HL-60 (cell line): ENCODE measurements around the gene STARD9.
"Not testable (repeated sequence)": the region's sequence is repeated elsewhere in the genome, so short reads cannot be mapped to it uniquely, and the experiment has no call there.

Experiments
- DNase-seq, 2 experiments: peaks; one replicate each; pipeline ENCODE4 v3.0.0-alpha.2; 2010 to 2020; ENCODE audit warnings: low read depth in 1 of 2, low spot score in 1 of 2
- H3K27ac ChIP-seq: fragments of 250-450 bp; sonication (Bioruptor Pico); replicated peaks from 2 replicates; pipeline ENCODE4 v1.5.1; 2020; ENCODE audit warnings: mild to moderate bottlenecking, moderate library complexity
- H3K27me3 ChIP-seq: fragments of 250-450 bp; sonication (Bioruptor Pico); 2 replicates; pipeline ENCODE4 v1.5.1; 2021; ENCODE audit warnings: mild to moderate bottlenecking, moderate library complexity; ENCODE audit not compliant: insufficient read depth, poor library complexity, severe bottlenecking
- H3K4me3 ChIP-seq: replicated peaks from 2 replicates; pipeline ENCODE4 v1.5.1; 2011; ENCODE audit warnings: mild to moderate bottlenecking, control low read depth, low read length; ENCODE audit not compliant: insufficient read depth
- GABPA ChIP-seq: IDR thresholded peaks from 2 replicates; pipeline ENCODE4 v1.6.1; 2012; ENCODE audit warnings: low read depth
- POLR2AphosphoS5 ChIP-seq: IDR thresholded peaks from 2 replicates; pipeline ENCODE4 v1.6.1; 2012; ENCODE audit warnings: low read depth
- SPI1 ChIP-seq: IDR thresholded peaks from 2 replicates; pipeline ENCODE4 v1.6.1; 2012; ENCODE audit warnings: low read depth, mild to moderate bottlenecking, borderline replicate concordance
- TF ChIP-seq, protein P1 (sequence below): IDR thresholded peaks from 2 replicates; pipeline ENCODE4 v1.6.1; 2012; ENCODE audit warnings: low read depth; ENCODE audit not compliant: insufficient replicate concordance
- TF ChIP-seq, protein P2 (sequence below): IDR thresholded peaks from one replicate; pipeline ENCODE4 v1.5.1; 2011; ENCODE audit warnings: low read length, control low read depth, inconsistent platforms; ENCODE audit not compliant: insufficient read depth

The STARD9 gene

DNA sequence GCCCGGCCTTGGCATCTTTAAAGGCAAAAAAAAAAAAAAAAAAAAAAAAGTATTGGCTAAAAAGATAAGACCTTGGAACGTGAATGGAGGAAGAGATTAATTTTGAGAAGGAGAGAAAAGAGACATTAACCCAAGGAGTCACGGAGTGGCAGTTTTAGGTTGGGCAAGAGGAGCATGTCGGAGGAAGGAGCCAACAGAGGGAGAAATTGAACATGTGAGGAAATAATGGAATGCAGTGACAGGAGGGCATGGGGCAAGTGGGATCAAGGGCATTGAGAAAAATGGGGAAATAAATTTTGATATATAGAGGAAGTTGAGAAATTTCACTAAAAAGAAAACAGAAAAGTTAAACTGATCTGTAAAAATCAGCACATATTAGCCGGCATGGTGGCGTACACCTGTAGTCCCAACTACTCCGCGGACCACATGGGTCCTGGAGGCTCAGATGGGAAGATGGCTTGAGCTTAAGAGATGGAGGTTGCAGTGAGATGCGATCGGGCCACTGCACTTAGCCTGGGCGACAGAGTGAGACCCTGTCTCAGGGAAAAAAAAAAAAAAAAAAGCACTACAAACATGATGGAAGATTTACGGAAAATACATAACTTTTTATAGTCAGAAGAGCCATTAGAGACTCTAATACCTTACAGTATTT is 25.5 kb upstream of the STARD9 start:
- Histone ChIP-seq H3K27ac (peak overlapping the region; percentile 90), H3K27me3 (no peaks in the 10 kb centered on the region), H3K4me3 (peak overlapping the region; percentile 93)
- TF ChIP-seq POLR2AphosphoS5: peak; percentile 33; the same call in 1 of the 2 replicates
- TF ChIP-seq, protein P1, sequence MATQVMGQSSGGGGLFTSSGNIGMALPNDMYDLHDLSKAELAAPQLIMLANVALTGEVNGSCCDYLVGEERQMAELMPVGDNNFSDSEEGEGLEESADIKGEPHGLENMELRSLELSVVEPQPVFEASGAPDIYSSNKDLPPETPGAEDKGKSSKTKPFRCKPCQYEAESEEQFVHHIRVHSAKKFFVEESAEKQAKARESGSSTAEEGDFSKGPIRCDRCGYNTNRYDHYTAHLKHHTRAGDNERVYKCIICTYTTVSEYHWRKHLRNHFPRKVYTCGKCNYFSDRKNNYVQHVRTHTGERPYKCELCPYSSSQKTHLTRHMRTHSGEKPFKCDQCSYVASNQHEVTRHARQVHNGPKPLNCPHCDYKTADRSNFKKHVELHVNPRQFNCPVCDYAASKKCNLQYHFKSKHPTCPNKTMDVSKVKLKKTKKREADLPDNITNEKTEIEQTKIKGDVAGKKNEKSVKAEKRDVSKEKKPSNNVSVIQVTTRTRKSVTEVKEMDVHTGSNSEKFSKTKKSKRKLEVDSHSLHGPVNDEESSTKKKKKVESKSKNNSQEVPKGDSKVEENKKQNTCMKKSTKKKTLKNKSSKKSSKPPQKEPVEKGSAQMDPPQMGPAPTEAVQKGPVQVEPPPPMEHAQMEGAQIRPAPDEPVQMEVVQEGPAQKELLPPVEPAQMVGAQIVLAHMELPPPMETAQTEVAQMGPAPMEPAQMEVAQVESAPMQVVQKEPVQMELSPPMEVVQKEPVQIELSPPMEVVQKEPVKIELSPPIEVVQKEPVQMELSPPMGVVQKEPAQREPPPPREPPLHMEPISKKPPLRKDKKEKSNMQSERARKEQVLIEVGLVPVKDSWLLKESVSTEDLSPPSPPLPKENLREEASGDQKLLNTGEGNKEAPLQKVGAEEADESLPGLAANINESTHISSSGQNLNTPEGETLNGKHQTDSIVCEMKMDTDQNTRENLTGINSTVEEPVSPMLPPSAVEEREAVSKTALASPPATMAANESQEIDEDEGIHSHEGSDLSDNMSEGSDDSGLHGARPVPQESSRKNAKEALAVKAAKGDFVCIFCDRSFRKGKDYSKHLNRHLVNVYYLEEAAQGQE: no peak
- TF ChIP-seq SPI1: no peak
- TF ChIP-seq GABPA: no peak
- TF ChIP-seq, protein P2, sequence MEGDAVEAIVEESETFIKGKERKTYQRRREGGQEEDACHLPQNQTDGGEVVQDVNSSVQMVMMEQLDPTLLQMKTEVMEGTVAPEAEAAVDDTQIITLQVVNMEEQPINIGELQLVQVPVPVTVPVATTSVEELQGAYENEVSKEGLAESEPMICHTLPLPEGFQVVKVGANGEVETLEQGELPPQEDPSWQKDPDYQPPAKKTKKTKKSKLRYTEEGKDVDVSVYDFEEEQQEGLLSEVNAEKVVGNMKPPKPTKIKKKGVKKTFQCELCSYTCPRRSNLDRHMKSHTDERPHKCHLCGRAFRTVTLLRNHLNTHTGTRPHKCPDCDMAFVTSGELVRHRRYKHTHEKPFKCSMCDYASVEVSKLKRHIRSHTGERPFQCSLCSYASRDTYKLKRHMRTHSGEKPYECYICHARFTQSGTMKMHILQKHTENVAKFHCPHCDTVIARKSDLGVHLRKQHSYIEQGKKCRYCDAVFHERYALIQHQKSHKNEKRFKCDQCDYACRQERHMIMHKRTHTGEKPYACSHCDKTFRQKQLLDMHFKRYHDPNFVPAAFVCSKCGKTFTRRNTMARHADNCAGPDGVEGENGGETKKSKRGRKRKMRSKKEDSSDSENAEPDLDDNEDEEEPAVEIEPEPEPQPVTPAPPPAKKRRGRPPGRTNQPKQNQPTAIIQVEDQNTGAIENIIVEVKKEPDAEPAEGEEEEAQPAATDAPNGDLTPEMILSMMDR: no peak
- DNase-seq: peak in 1 of 2 experiments; percentile 50

DNA sequence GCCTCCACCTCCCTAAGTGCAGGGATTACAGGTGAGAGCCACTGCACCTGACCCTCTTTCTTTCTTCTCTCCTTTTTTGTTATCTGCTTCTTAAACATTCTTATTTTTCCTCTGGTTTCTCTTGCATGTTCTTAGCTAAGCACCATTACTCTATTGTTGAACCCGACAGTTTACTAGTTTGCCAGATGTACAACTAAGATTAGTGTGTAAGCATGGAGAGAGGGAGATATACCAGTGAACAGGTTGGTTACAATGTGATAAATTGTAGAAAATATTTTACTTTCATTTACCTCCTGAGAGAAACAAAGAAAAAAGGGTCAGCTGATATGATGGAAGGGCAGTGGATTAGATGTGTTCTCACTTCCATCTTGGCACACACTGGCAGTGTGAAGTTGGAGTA is 21.9 kb upstream of the STARD9 start:
- TF ChIP-seq SPI1 (peak; percentile 52; the same call in 1 of the 2 replicates), GABPA (no peak)
- H3K27me3 ChIP-seq: no peaks in the 10 kb centered on the region
- H3K4me3 ChIP-seq: no peak overlapping the region
- no peak overlapping the region; the same call in 1 of the 2 replicates for H3K27ac ChIP-seq
- DNase-seq: no peak

DNA sequence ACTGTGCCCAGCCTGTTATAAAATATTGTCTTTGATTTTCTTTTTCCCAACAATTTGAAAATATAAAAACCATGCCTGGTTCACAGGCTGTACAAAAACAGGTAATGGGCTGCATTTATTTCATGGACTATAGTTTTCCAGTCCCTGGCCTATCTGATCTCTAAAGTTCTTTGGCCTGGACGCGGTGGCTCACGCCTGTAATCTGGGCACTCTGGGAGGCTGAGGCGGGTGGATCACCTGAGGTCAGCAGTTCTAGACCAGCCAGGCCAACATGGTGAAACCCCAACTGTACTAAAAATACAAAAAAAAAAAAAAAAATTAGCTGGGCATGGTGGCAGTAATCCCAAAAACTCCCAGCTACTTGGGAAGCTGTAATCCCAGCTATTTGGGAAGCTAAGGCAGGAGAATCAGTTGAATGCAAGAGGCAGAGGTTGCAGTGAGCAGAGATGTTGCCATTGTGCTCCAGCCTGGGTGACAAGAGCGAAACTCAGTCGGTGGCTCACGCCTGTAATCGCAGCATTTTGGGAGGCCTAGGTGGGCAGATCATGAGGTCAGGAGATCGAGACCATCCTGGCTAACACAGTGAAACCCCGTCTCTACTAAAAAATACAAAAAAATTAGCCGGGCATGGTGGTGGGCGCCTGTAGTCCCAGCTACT is 18.7 kb upstream of the STARD9 start:
- not testable (repeated sequence) for DNase-seq, H3K27me3 ChIP-seq, H3K27ac ChIP-seq, H3K4me3 ChIP-seq

DNA sequence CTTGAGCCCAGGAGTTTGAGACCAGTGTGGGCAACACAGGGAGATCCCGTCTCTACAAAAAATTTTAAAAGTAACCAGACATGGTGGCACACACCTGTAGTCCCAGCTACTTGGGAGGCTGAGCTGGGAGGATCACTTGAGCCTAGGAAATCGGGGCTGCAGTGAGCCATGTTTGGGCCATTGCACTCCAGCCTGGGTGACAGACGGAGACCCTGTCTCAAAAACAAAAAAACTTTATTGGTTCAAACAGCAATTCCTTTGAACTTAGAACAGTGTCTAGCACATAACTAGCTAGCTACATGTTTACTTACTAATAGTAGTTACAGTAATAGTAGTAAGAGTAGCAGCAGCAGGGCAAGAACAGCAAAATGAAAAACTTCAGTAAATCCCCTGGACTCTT is 16.7 kb upstream of the STARD9 start:
- H3K27me3 ChIP-seq: no peaks in the 10 kb centered on the region
- DNase-seq: no peak
- no peak overlapping the region for H3K4me3 ChIP-seq
- TF ChIP-seq SPI1: no peak
- TF ChIP-seq, protein P1: no peak
- TF ChIP-seq, protein P2: no peak
- TF ChIP-seq POLR2AphosphoS5: no peak
- no peak for TF ChIP-seq GABPA
- H3K27ac ChIP-seq: no peak overlapping the region
